ENCODE measurements around the gene TMSB10.

The TMSB10 gene

GRCh38 chr2:84880645-84881521 is 24.6 kb upstream of the TMSB10 start, which contains the start of gene TRABD2A:
TRABD2A (minus strand) TSS chr2:84881084; CDS start chr2:84881039, 45 bp downstream.
- DNase-seq (ENCODE audit: low spot score) = no peak

GRCh38 chr2:84881581-84882413 is 23.7 kb upstream of the TMSB10 start:
- DNase-seq (ENCODE audit: low spot score) = peak; percentile 81

GRCh38 chr2:84882414-84882738 is 23.1 kb upstream of the TMSB10 start:
- no peak for DNase-seq (ENCODE audit: low spot score)

- DNase-seq (ENCODE audit: low spot score) = no peak
These were observed 22.5 kb upstream of the TMSB10 start for GRCh38 chr2:84882775-84883550.

- no peak for DNase-seq (ENCODE audit: low spot score)
These were observed 21.0 kb upstream of the TMSB10 start for GRCh38 chr2:84884449-84884848.

- DNase-seq (ENCODE audit: low spot score) = no peak
These were observed 20.3 kb upstream of the TMSB10 start for GRCh38 chr2:84885111-84885510.

GRCh38 chr2:84886791-84887190 is 18.7 kb upstream of the TMSB10 start:
- no peak for DNase-seq (ENCODE audit: low spot score)

GRCh38 chr2:84888401-84889276 is 16.8 kb upstream of the TMSB10 start:
- peak; percentile 51 for DNase-seq (ENCODE audit: low spot score)

- no peak for DNase-seq (ENCODE audit: low spot score)
These were observed 16.1 kb upstream of the TMSB10 start for GRCh38 chr2:84889332-84889731.

GRCh38 chr2:84891355-84892010 is 14.0 kb upstream of the TMSB10 start:
- DNase-seq (ENCODE audit: low spot score) = no peak

GRCh38 chr2:84894131-84894586 is 11.3 kb upstream of the TMSB10 start:
- no peak for DNase-seq (ENCODE audit: low spot score)

GRCh38 chr2:84894758-84895520 is 10.5 kb upstream of the TMSB10 start:
- DNase-seq (ENCODE audit: low spot score) = peak; percentile 25

- no peak for DNase-seq (ENCODE audit: low spot score)
These were observed 8.9 kb upstream of the TMSB10 start for GRCh38 chr2:84896567-84896966.

- no peak for DNase-seq (ENCODE audit: low spot score)
These were observed 7.7 kb upstream of the TMSB10 start for GRCh38 chr2:84897773-84898172.

GRCh38 chr2:84899304-84900204 is 5.9 kb upstream of the TMSB10 start:
- no peak for DNase-seq (ENCODE audit: low spot score)

- DNase-seq (ENCODE audit: low spot score) = no peak
These were observed 4.5 kb upstream of the TMSB10 start for GRCh38 chr2:84900971-84901370.

GRCh38 chr2:84901593-84902120 is 3.8 kb upstream of the TMSB10 start:
- peak; percentile 82 for DNase-seq (ENCODE audit: low spot score)

GRCh38 chr2:84902526-84902925 is 2.9 kb upstream of the TMSB10 start:
- DNase-seq (ENCODE audit: low spot score) = no peak

GRCh38 chr2:84904151-84904550 is 1.3 kb upstream of the TMSB10 start:
- DNase-seq (ENCODE audit: low spot score) = no peak
